ENCODE data around the gene CHST6. TPM values are rescaled to one million over a fixed set of nuclear protein-coding genes. Genes with fewer than 3 reads are reported as not detected.

Gene CHST6
- total and polyA plus RNA-seq, 2 donors (not counting 3 experiments of a cell fraction or from before 2014, with no cell fraction given) = 0.26 to 0.60 TPM

DNA sequence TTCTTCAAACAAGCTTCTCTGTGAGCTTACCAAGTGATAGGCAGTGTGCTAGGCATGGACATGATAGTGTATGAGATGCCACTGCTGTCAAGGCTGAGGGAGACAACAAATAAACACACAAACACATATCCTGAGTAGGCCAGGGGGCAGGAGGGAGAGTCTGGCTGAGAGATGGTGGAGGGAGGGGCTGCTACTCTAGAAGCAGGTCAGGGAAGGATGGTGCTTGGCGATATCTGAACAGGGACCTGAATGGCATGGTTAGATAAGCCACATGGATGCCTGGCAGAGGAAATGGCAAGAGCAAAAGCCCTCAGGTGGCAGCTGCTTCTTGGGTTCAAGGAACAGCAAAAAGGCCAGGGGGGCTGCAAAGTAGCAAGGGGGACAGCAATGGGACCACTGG, 8.6 kb upstream of the CHST6 start:
- no peaks in the 10 kb centered on the region for H3K79me2 ChIP-seq (ENCODE audit: control insufficient read depth, insufficient read depth, low read length)
- no peak overlapping the region for H3K9ac ChIP-seq (replicated peaks; ENCODE audit: extremely low read depth, insufficient read depth, low read length)
- BruUV-seq (replicated peaks) = no TSS peak
- no peaks in the 10 kb centered on the region for H3K36me3 ChIP-seq (ENCODE audit: control insufficient read depth in 2 of 2, extremely low read depth in 1 of 2, insufficient read depth in 2 of 2, low read length in 2 of 2)
- no peaks in the 10 kb centered on the region for H3K9me1 ChIP-seq (replicated peaks; ENCODE audit: control insufficient read depth, extremely low read depth, insufficient read depth, low read length)
- dilution Hi-C loops (cut with MboI; ENCODE audit: extremely low pct_ligation_motif_present, low sequenced_read_pairs) (no loop called here), intact Hi-C loops (cut with micrococcal nuclease) (no loop called here)
- FAIRE-seq (no peak), DNase-seq (ENCODE audit: low read depth, low spot score) (no peak)
- peaks cover 6% of the 10 kb centered on the region for H3K4me1 ChIP-seq (ENCODE audit: control insufficient read depth, extremely low read depth, insufficient read depth, low read length)
- no peaks in the 10 kb centered on the region for H3K9me3 ChIP-seq (replicated peaks; ENCODE audit: control insufficient read depth, insufficient read depth, low read length)
- H3K4me2 ChIP-seq (ENCODE audit: insufficient read depth, low read length) = no peak overlapping the region
- TF ChIP-seq, protein P1, sequence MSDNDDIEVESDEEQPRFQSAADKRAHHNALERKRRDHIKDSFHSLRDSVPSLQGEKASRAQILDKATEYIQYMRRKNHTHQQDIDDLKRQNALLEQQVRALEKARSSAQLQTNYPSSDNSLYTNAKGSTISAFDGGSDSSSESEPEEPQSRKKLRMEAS (IDR thresholded peaks at IDR 0.05; ENCODE audit: insufficient read depth, insufficient read length) = no peak
- TF ChIP-seq, protein P2, sequence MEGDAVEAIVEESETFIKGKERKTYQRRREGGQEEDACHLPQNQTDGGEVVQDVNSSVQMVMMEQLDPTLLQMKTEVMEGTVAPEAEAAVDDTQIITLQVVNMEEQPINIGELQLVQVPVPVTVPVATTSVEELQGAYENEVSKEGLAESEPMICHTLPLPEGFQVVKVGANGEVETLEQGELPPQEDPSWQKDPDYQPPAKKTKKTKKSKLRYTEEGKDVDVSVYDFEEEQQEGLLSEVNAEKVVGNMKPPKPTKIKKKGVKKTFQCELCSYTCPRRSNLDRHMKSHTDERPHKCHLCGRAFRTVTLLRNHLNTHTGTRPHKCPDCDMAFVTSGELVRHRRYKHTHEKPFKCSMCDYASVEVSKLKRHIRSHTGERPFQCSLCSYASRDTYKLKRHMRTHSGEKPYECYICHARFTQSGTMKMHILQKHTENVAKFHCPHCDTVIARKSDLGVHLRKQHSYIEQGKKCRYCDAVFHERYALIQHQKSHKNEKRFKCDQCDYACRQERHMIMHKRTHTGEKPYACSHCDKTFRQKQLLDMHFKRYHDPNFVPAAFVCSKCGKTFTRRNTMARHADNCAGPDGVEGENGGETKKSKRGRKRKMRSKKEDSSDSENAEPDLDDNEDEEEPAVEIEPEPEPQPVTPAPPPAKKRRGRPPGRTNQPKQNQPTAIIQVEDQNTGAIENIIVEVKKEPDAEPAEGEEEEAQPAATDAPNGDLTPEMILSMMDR (IDR thresholded peaks at IDR 0.05; ENCODE audit: extremely low read depth in 1 of 2, insufficient read depth in 1 of 2, low read depth in 1 of 2, low read length in 2 of 2) = no peak
- no peak for TF ChIP-seq EZH2 (IDR thresholded peaks at IDR 0.05; ENCODE audit: borderline replicate concordance, low read depth, low read length, severe bottlenecking)
- no peak overlapping the region for H3K27ac ChIP-seq (ENCODE audit: insufficient read depth, low read depth, low read length)
- H3K4me3 ChIP-seq (replicated peaks in 1 of 3; ENCODE audit: insufficient read depth in 1 of 3, low read depth in 1 of 3, low read length in 3 of 3) = no peak overlapping the region
- H2AFZ ChIP-seq (ENCODE audit: low read depth, low read length) = no peak overlapping the region
- H3K27me3 ChIP-seq (ENCODE audit: control insufficient read depth in 2 of 2, insufficient read depth in 2 of 2, low read length in 2 of 2) = no peaks in the 10 kb centered on the region
- CTCF ChIA-PET = interaction anchor here (2.3 kb wide), 1 partner anchor 13 kb away, joined by 8 read pairs; no protein-coding TSS in a partner anchor
- POLR2A ChIA-PET = no interaction called here
- H4K20me1 ChIP-seq (replicated peaks; ENCODE audit: control insufficient read depth, extremely low read depth, insufficient read depth, low read length) = no peaks in the 10 kb centered on the region

DNA sequence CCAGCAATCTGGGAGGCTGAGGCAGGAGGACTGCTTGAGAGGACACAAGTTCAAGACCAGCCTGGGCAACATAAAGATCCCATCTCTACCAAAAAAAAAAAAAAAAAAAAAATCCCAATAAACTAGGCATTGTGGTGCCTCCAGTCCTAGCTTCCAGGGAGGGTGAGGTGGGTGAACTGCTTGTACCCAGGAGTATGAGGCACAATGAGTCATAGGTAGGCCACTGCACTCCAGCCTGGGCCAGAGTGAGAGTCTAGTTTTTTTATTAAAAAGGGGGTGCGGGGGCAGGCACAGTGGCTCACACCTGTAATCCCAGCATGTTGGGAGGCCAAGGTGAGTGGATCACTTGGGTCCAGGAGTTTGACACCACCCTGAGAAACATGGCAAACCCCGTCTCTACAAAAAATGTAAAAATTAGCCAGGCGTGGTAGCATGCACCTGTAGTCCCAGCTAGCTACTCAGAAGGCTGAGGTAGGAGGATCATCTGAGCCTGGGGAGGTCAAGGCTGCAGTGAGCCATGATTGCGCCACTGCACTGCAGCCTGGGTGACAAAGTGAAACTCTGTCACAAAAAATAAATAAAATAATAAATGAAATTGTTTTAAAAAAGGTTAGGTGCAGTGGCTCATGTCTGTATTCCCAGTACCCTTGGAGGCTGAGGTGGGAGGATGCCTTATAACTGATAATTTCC, 7.8 kb upstream of the CHST6 start:
- no peak for FAIRE-seq
- dilution Hi-C loops (cut with MboI; ENCODE audit: extremely low pct_ligation_motif_present, low sequenced_read_pairs) = no loop called here

More for the DNA sequence above, 7.8 kb upstream of the CHST6 start:
- H3K27me3 ChIP-seq (ENCODE audit: control insufficient read depth in 2 of 2, insufficient read depth in 2 of 2, low read length in 2 of 2) = no peaks in the 10 kb centered on the region
- CTCF ChIA-PET = interaction anchor here (2.3 kb wide), 1 partner anchor 14 kb away, joined by 8 read pairs; no protein-coding TSS in a partner anchor
- no peaks in the 10 kb centered on the region for H4K20me1 ChIP-seq (replicated peaks; ENCODE audit: control insufficient read depth, extremely low read depth, insufficient read depth, low read length)
- no peak overlapping the region for H3K27ac ChIP-seq (ENCODE audit: insufficient read depth, low read depth, low read length)
- peaks cover 6% of the 10 kb centered on the region for H3K4me1 ChIP-seq (ENCODE audit: control insufficient read depth, extremely low read depth, insufficient read depth, low read length)
- H3K9me3 ChIP-seq (replicated peaks; ENCODE audit: control insufficient read depth, insufficient read depth, low read length) = no peaks in the 10 kb centered on the region
- DNase-seq (ENCODE audit: low read depth, low spot score) = no peak
- no peak overlapping the region for H3K4me2 ChIP-seq (ENCODE audit: insufficient read depth, low read length)
- H3K79me2 ChIP-seq (ENCODE audit: control insufficient read depth, insufficient read depth, low read length) = no peaks in the 10 kb centered on the region
- TF ChIP-seq GATA2 (IDR thresholded peaks at IDR 0.05; ENCODE audit: insufficient read depth, insufficient read length, low read depth, low read length) (no peak), POLR2AphosphoS5 (IDR thresholded peaks at IDR 0.05; ENCODE audit: insufficient read depth, low read depth, low read length) (no peak), FOS (IDR thresholded peaks at IDR 0.05; ENCODE audit: borderline replicate concordance, insufficient read depth, low read length) (no peak), MYC (IDR thresholded peaks at IDR 0.05; ENCODE audit: low read depth, low read length) (no peak), POLR2A (IDR thresholded peaks at IDR 0.05; ENCODE audit: low read depth, low read length) (no peak), JUN (IDR thresholded peaks at IDR 0.05; ENCODE audit: borderline replicate concordance, insufficient read depth, insufficient read length, low read depth) (no peak), EZH2 (IDR thresholded peaks at IDR 0.05; ENCODE audit: borderline replicate concordance, low read depth, low read length, severe bottlenecking) (no peak)
- TF ChIP-seq, protein P2 (IDR thresholded peaks at IDR 0.05; ENCODE audit: extremely low read depth in 1 of 2, insufficient read depth in 1 of 2, low read depth in 1 of 2, low read length in 2 of 2) = no peak
- TF ChIP-seq, protein P1 (IDR thresholded peaks at IDR 0.05; ENCODE audit: insufficient read depth, insufficient read length) = no peak
- H3K36me3 ChIP-seq (ENCODE audit: control insufficient read depth in 2 of 2, extremely low read depth in 1 of 2, insufficient read depth in 2 of 2, low read length in 2 of 2) = no peaks in the 10 kb centered on the region
- no peak overlapping the region for H2AFZ ChIP-seq (ENCODE audit: low read depth, low read length)
- intact Hi-C loops (cut with micrococcal nuclease) = no loop called here
- H3K9me1 ChIP-seq (replicated peaks; ENCODE audit: control insufficient read depth, extremely low read depth, insufficient read depth, low read length) = no peaks in the 10 kb centered on the region
- POLR2A ChIA-PET = no interaction called here
- no TSS peak for BruUV-seq (replicated peaks)
- H3K4me3 ChIP-seq (replicated peaks in 1 of 3; ENCODE audit: insufficient read depth in 1 of 3, low read depth in 1 of 3, low read length in 3 of 3) = no peak overlapping the region
- H3K9ac ChIP-seq (replicated peaks; ENCODE audit: extremely low read depth, insufficient read depth, low read length) = no peak overlapping the region
